ENCODE measurements around the gene DNAJC16. TPM values are rescaled to one million over a fixed set of nuclear protein-coding genes. Genes with fewer than 3 reads are reported as not detected.

Gene DNAJC16
- total and polyA plus RNA-seq, 9 of the 15 experiments (the other 6 are each of a cell fraction or from before 2014, with no cell fraction given) = 6.9 to 16.8 (median 12.8) TPM

- DNase-seq (ENCODE audit: extremely low read depth in 1 of 4, low spot score in 3 of 4) (no peak), FAIRE-seq (no peak), ATAC-seq (no peak)
- Histone ChIP-seq H3K27me3 (ENCODE audit: control insufficient read depth in 2 of 2, insufficient read depth in 2 of 2, low read length in 2 of 2) (no peaks in the 10 kb centered on the region), H3K9me1 (ENCODE audit: control insufficient read depth, insufficient read depth, low read length) (no peaks in the 10 kb centered on the region), H3K4me3 (no peak overlapping the region; the same call in 1 of the 2 replicates), H3K36me3 (ENCODE audit: control insufficient read depth, insufficient read depth, low read length) (peaks cover 15% of the 10 kb centered on the region; the same call in 2 of the 3 replicates), H4K20me1 (replicated peaks; ENCODE audit: control insufficient read depth, insufficient read depth, low read length) (no peaks in the 10 kb centered on the region), H2AFZ (ENCODE audit: low read depth, low read length) (no peak overlapping the region), H3K9me3 (replicated peaks; ENCODE audit: control insufficient read depth, insufficient read depth, low read depth, low read length) (no peaks in the 10 kb centered on the region), H3K79me2 (ENCODE audit: control insufficient read depth, insufficient read depth, low read length) (peaks cover 40% of the 10 kb centered on the region), H3K4me2 (ENCODE audit: insufficient read depth, low read length) (peak overlapping the region; percentile 93), H3K27ac (ENCODE audit: extremely low read depth, low read depth, low read length) (peak overlapping the region; percentile 43; the same call in 2 of the 3 replicates), H3K4me1 (replicated peaks in 1 of 2; ENCODE audit: control insufficient read depth in 2 of 2, insufficient read depth in 2 of 2, low read length in 2 of 2) (peaks cover 8 to 36% of the 10 kb centered on the region in 2 experiments), H3K9ac (ENCODE audit: insufficient read depth in 1 of 2, low read depth in 2 of 2, low read length in 2 of 2) (peak overlapping the region; percentile 83 to 92; a peak in 3 of 4 replicates)
- 77% methylated on average over 4 of the region's 4 CpGs for WGBS (ENCODE audit: insufficient coverage, low coverage, missing lambda C conversion rate)
- TF ChIP-seq HINFP (tag; conservative IDR thresholded peaks at IDR 0.05; ENCODE audit: low read depth) (no peak), WHSC1 (IDR thresholded peaks at IDR 0.05; ENCODE audit: low read length) (peak; percentile 62), ZNF785 (CRISPR knock-in tag; IDR thresholded peaks at IDR 0.05) (no peak)
- POLR2A ChIA-PET = no interaction called here
- in situ Hi-C loops (cut with MboI) (no loop called here), intact Hi-C loops (cut with micrococcal nuclease) (loop anchor here (10.0 kb wide), 1 partner anchor 312 kb away; no protein-coding TSS in a partner anchor)
- BruUV-seq (replicated peaks) = no TSS peak
- CTCF ChIA-PET (ENCODE audit: low intra/inter-chr PET ratio) = no interaction called here
Observed at GRCh38 chr1:15522551-15522950, 4.1 kb upstream of the DNAJC16 start.

All from K562 (cell line).